Measurements from ENCODE around the gene PRKD1. TPM values are rescaled to one million over a fixed set of nuclear protein-coding genes. Genes with fewer than 3 reads are reported as not detected.
"Not testable (repeated sequence)": the region's sequence is repeated elsewhere in the genome, so short reads cannot be mapped to it uniquely, and the experiment has no call there.

PRKD1 gene
- total RNA-seq, 2 experiments from 2014 or later = not detected

DNA sequence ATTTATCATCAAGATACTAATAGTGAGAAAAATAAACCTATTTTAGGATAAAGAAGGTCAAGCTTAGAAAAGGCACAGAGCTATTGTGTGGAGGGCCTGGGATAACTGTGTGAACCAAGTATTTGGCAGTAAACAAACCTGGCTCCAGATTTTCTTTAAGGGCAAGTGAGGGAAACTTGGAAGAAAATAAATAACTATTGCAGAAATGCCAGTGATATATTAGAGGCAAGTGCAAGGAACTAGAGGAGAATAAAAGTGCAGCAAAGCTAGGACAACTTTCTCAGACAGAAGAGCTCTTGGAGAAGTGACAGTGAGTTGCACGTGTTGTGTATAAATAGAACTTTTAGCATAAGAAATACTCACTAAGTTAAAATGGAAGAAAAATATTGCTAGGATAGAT, 83.7 kb downstream of the PRKD1 start:
- Mint-ChIP-seq H3K27ac (no peak overlapping the region), H3K4me3 (no peak overlapping the region), H3K36me3 (ENCODE audit: low read depth) (no peaks in the 10 kb centered on the region), H3K4me1 (ENCODE audit: low read depth) (no peaks in the 10 kb centered on the region), H3K9me3 (peaks cover 16% of the 10 kb centered on the region), H3K27me3 (no peaks in the 10 kb centered on the region)
- intact Hi-C loops (cut with DNase I, micrococcal nuclease) = no loop called here
- Histone ChIP-seq H3K36me3 (ENCODE audit: insufficient read depth, low read length) (no peaks in the 10 kb centered on the region), H3K9me3 (ENCODE audit: control insufficient read depth in 1 of 2, insufficient read depth in 1 of 2, low read length in 2 of 2) (peaks cover 8 to 16% of the 10 kb centered on the region in 2 experiments), H3K4me1 (ENCODE audit: insufficient read depth, low read length) (no peaks in the 10 kb centered on the region), H3K27me3 (ENCODE audit: control insufficient read depth in 1 of 2, insufficient read depth in 2 of 2, low read length in 2 of 2) (no peaks in the 10 kb centered on the region), H3K27ac (ENCODE audit: low read depth in 1 of 2, low read length in 2 of 2) (no peak overlapping the region), H3K4me3 (ENCODE audit: low read length) (no peak overlapping the region)
- POLR2A ChIA-PET = no interaction called here
- ATAC-seq (ENCODE audit: poor library complexity) (no peak), DNase-seq (no peak)
- TF ChIP-seq, protein P1, sequence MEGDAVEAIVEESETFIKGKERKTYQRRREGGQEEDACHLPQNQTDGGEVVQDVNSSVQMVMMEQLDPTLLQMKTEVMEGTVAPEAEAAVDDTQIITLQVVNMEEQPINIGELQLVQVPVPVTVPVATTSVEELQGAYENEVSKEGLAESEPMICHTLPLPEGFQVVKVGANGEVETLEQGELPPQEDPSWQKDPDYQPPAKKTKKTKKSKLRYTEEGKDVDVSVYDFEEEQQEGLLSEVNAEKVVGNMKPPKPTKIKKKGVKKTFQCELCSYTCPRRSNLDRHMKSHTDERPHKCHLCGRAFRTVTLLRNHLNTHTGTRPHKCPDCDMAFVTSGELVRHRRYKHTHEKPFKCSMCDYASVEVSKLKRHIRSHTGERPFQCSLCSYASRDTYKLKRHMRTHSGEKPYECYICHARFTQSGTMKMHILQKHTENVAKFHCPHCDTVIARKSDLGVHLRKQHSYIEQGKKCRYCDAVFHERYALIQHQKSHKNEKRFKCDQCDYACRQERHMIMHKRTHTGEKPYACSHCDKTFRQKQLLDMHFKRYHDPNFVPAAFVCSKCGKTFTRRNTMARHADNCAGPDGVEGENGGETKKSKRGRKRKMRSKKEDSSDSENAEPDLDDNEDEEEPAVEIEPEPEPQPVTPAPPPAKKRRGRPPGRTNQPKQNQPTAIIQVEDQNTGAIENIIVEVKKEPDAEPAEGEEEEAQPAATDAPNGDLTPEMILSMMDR (IDR thresholded peaks at IDR 0.05) = no peak
- CTCF ChIA-PET = no interaction called here

DNA sequence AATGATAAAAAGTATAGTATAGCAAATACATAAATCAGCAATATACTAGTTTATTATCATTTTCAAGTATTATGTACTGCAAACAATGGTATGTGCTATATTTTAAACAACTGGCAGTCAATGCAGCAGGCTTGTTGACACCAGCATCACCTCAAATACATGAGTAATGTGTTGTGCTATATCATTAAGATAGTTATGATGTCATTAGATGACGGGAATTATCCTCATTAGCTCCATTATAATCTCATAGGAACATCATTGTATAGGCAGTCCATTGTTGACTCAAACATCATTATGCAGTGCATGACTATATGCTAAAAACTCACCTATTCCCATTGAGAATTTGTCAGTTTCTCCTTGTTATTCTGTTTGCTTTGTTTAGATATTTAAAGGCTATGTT, 85.4 kb downstream of the PRKD1 start:
- Mint-ChIP-seq H3K4me3 (no peak overlapping the region), H3K4me1 (ENCODE audit: low read depth) (no peaks in the 10 kb centered on the region), H3K27me3 (no peaks in the 10 kb centered on the region), H3K27ac (no peak overlapping the region), H3K9me3 (peaks cover 18% of the 10 kb centered on the region), H3K36me3 (ENCODE audit: low read depth) (no peaks in the 10 kb centered on the region)
- Histone ChIP-seq H3K27me3 (ENCODE audit: control insufficient read depth in 1 of 2, insufficient read depth in 2 of 2, low read length in 2 of 2) (no peaks in the 10 kb centered on the region), H3K4me3 (ENCODE audit: low read length) (no peak overlapping the region), H3K9me3 (ENCODE audit: control insufficient read depth in 1 of 2, insufficient read depth in 1 of 2, low read length in 2 of 2) (peaks cover 8 to 16% of the 10 kb centered on the region in 2 experiments), H3K27ac (ENCODE audit: low read depth in 1 of 2, low read length in 2 of 2) (no peak overlapping the region), H3K4me1 (ENCODE audit: insufficient read depth, low read length) (no peaks in the 10 kb centered on the region), H3K36me3 (ENCODE audit: insufficient read depth, low read length) (no peaks in the 10 kb centered on the region)
- TF ChIP-seq, protein P1 (IDR thresholded peaks at IDR 0.05) = no peak
- DNase-seq = no peak
- POLR2A ChIA-PET = no interaction called here
- CTCF ChIA-PET = no interaction called here
- intact Hi-C loops (cut with DNase I, micrococcal nuclease) = no loop called here
- no peak for ATAC-seq (ENCODE audit: poor library complexity)

DNA sequence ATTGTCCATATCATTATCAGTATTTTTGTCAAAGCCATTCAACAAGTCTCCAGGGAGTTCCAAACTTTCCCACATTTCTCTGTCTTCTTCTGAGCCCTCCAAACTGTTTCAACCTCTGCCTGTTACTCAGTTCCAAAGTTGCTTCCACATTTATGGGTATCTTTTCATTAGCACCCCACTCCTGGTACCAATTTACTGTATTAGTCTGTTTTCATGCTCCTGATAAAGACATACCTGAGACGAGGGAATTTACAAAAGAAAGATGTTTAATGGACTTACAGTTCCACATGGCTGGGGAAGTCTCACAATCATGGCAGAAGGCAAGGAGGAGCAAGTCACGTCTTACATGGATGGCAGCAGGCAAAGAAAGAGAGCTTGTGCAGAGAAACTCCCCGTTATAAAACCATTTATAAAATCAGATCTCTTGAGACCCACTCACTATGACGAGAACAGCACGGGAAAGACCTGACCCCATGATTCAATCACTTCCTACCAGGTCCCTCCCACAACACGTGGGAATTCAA, 87.2 kb downstream of the PRKD1 start:
- POLR2A ChIA-PET = not testable (repeated sequence)

DNA sequence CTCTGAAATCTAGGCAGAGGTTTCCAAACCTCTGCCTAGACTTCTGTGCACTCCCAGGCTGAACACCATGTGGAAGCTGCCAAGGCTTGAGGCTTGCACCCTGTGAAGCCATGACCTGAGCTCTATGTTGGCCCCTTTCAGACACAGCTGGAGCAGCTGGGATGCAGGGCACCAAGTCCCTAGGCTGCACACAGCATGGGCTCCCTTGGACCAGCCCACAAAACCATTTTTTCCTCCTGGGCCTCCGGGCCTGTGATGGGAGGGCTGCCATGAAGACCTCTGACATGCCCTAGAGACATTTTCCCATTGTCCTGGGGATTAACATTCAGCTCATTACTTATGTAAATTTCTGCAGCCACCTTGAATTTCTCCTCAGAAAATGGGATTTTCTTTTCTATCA, 88.0 kb downstream of the PRKD1 start:
- H3K27me3 ChIP-seq (ENCODE audit: control insufficient read depth in 1 of 2, insufficient read depth in 2 of 2, low read length in 2 of 2); H3K27me3 Mint-ChIP-seq; H3K4me3 ChIP-seq (ENCODE audit: low read length); H3K4me1 ChIP-seq (ENCODE audit: insufficient read depth, low read length); H3K27ac Mint-ChIP-seq; intact Hi-C loops (cut with DNase I, micrococcal nuclease); H3K4me3 Mint-ChIP-seq; H3K27ac ChIP-seq (ENCODE audit: low read depth in 1 of 2, low read length in 2 of 2); POLR2A ChIA-PET; CTCF ChIA-PET; H3K36me3 Mint-ChIP-seq (ENCODE audit: low read depth); H3K4me1 Mint-ChIP-seq (ENCODE audit: low read depth); DNase-seq; ATAC-seq (ENCODE audit: poor library complexity); H3K36me3 ChIP-seq (ENCODE audit: insufficient read depth, low read length): not testable (repeated sequence)
- peaks cover 11 to 16% of the 10 kb centered on the region in 2 experiments for H3K9me3 ChIP-seq (ENCODE audit: control insufficient read depth in 1 of 2, insufficient read depth in 1 of 2, low read length in 2 of 2)
- peaks cover 20% of the 10 kb centered on the region for H3K9me3 Mint-ChIP-seq

More for the DNA sequence above, 87.2 kb downstream of the PRKD1 start:
- H3K36me3 ChIP-seq (ENCODE audit: insufficient read depth, low read length); CTCF ChIA-PET; ATAC-seq (ENCODE audit: poor library complexity); H3K4me3 ChIP-seq (ENCODE audit: low read length); H3K27ac Mint-ChIP-seq; H3K4me3 Mint-ChIP-seq; H3K4me1 Mint-ChIP-seq (ENCODE audit: low read depth); DNase-seq; H3K27me3 Mint-ChIP-seq; intact Hi-C loops (cut with DNase I, micrococcal nuclease); H3K27ac ChIP-seq (ENCODE audit: low read depth in 1 of 2, low read length in 2 of 2); H3K4me1 ChIP-seq (ENCODE audit: insufficient read depth, low read length); H3K36me3 Mint-ChIP-seq (ENCODE audit: low read depth); H3K27me3 ChIP-seq (ENCODE audit: control insufficient read depth in 1 of 2, insufficient read depth in 2 of 2, low read length in 2 of 2): not testable (repeated sequence)
- peaks cover 20% of the 10 kb centered on the region for H3K9me3 Mint-ChIP-seq
- H3K9me3 ChIP-seq (ENCODE audit: control insufficient read depth in 1 of 2, insufficient read depth in 1 of 2, low read length in 2 of 2) = peaks cover 10 to 16% of the 10 kb centered on the region in 2 experiments
